GM23338 (cell line): ENCODE data around the gene DSG2. TPM values are rescaled to one million over a fixed set of nuclear protein-coding genes. Genes with fewer than 3 reads are reported as not detected.

Source experiments
- ATAC-seq: fragments of 200-7000 bp; cut with Tn5 transposase; 3 replicates; pipeline ENCODE4 v1.9.1; 2020
- DNase-seq: peaks from one replicate; pipeline ENCODE4 v3.0.0-alpha.2; 2015; ENCODE audit warnings: low spot score
- H2AFZ ChIP-seq: fragments of 200-600 bp; sonication (generic); 2 replicates; pipeline ENCODE4 v1.8.0; 2016; ENCODE audit warnings: antibody characterized with exemption, mild to moderate bottlenecking, moderate library complexity
- H3F3A ChIP-seq: fragments of 200-600 bp; sonication (generic); replicated peaks from 2 replicates; pipeline ENCODE4 v1.8.0; 2017; ENCODE audit warnings: antibody characterized with exemption, mixed run types, low read depth
- H3K27ac ChIP-seq: fragments of 200-600 bp; sonication (generic); 2 replicates; pipeline ENCODE4 v1.6.1; 2016; ENCODE audit warnings: low read depth
- H3K27me3 ChIP-seq: fragments of 200-600 bp; sonication (generic); 2 replicates; pipeline ENCODE4 v1.8.0; 2016; ENCODE audit warnings: mild to moderate bottlenecking, mixed run types, moderate library complexity; ENCODE audit not compliant: insufficient read depth
- H3K36me3 ChIP-seq: fragments of 200-600 bp; sonication (generic); 2 replicates; pipeline ENCODE4 v1.8.0; 2016; ENCODE audit warnings: mild to moderate bottlenecking; ENCODE audit not compliant: insufficient read depth
- H3K4me1 ChIP-seq: fragments of 200-600 bp; sonication (generic); 2 replicates; pipeline ENCODE4 v1.8.0; 2016; ENCODE audit warnings: mild to moderate bottlenecking, moderate library complexity; ENCODE audit not compliant: insufficient read depth
- H3K4me2 ChIP-seq: fragments of 200-600 bp; sonication (generic); 2 replicates; pipeline ENCODE4 v1.7.1; 2017; ENCODE audit warnings: mixed run types
- H3K4me3 ChIP-seq: fragments of 200-600 bp; sonication (generic); 2 replicates; pipeline ENCODE4 v1.6.1; 2016; ENCODE audit warnings: mixed run types
- H3K79me2 ChIP-seq: fragments of 200-600 bp; sonication (generic); replicated peaks from 2 replicates; pipeline ENCODE4 v1.8.0; 2017; ENCODE audit warnings: mild to moderate bottlenecking; ENCODE audit not compliant: insufficient read depth
- H3K9me2 ChIP-seq: fragments of 200-600 bp; sonication (generic); 2 replicates; pipeline ENCODE4 v1.8.0; 2017; ENCODE audit not compliant: insufficient read depth
- H4K20me1 ChIP-seq: fragments of 200-600 bp; sonication (generic); replicated peaks from 2 replicates; pipeline ENCODE4 v1.8.0; 2017; ENCODE audit warnings: mild to moderate bottlenecking; ENCODE audit not compliant: insufficient read depth
- H3K27ac Mint-ChIP-seq: 2 replicates; pipeline ENCODE4 v1.8.0; 2020; ENCODE audit warnings: inconsistent platforms, mild to moderate bottlenecking, moderate library complexity, mixed read lengths
- H3K27me3 Mint-ChIP-seq: 3 replicates; pipeline ENCODE4 v1.8.0; 2022; ENCODE audit warnings: low read depth, mild to moderate bottlenecking, moderate library complexity, mixed read lengths, inconsistent platforms; ENCODE audit not compliant: insufficient read depth, poor library complexity
- H3K36me3 Mint-ChIP-seq: 3 replicates; pipeline ENCODE4 v1.8.0; 2021; ENCODE audit warnings: low read depth, mild to moderate bottlenecking, inconsistent platforms, moderate library complexity, mixed read lengths
- H3K4me1 Mint-ChIP-seq: 3 replicates; pipeline ENCODE4 v1.8.0; 2020; ENCODE audit warnings: mild to moderate bottlenecking, inconsistent platforms, mixed read lengths
- H3K4me3 Mint-ChIP-seq: 3 replicates; pipeline ENCODE4 v1.8.0; 2021; ENCODE audit warnings: moderate library complexity, mild to moderate bottlenecking, inconsistent platforms, mixed read lengths
- H3K9me3 Mint-ChIP-seq: 3 replicates; pipeline ENCODE4 v1.8.0; 2020; ENCODE audit warnings: moderate library complexity, mild to moderate bottlenecking, inconsistent platforms, mixed read lengths
- CREB1 ChIP-seq: fragments of 250-450 bp; sonication (Bioruptor Pico); IDR thresholded peaks from 2 replicates; pipeline ENCODE4 v1.5.0; 2020; ENCODE audit warnings: low read depth, mild to moderate bottlenecking, moderate library complexity
- CTCF ChIP-seq, 2 experiments: fragments of 200-600 bp in 1 of 2; sonication (generic) in 1 of 2; conservative IDR thresholded peaks; 2 replicates each; pipeline versions ENCODE4 v1.5.1 to v1.6.1; 2016 to 2017; ENCODE audit warnings: antibody characterized with exemption in 2 of 2, low read depth in 2 of 2, mild to moderate bottlenecking in 2 of 2, moderate library complexity in 1 of 2
- EZH2 ChIP-seq: fragments of 200-600 bp; sonication (generic); IDR thresholded peaks from one replicate; pipeline ENCODE4 v1.8.0; 2017; ENCODE audit warnings: antibody characterized with exemption, mild to moderate bottlenecking, low read depth; ENCODE audit not compliant: unreplicated experiment
- EZH2phosphoT487 ChIP-seq: fragments of 200-600 bp; sonication (generic); IDR thresholded peaks from one replicate; pipeline ENCODE4 v1.8.1; 2018; ENCODE audit warnings: antibody characterized with exemption; ENCODE audit not compliant: unreplicated experiment
- JUNB ChIP-seq: IDR thresholded peaks from one replicate; pipeline ENCODE4 v1.6.1; 2016; ENCODE audit warnings: antibody characterized with exemption; ENCODE audit not compliant: unreplicated experiment
- NANOG ChIP-seq: IDR thresholded peaks from 2 replicates; pipeline ENCODE4 v1.6.1; 2016; ENCODE audit warnings: antibody characterized with exemption, borderline replicate concordance
- POLR2AphosphoS5 ChIP-seq: IDR thresholded peaks from 2 replicates; pipeline ENCODE4 v1.6.1; 2016; ENCODE audit warnings: antibody characterized with exemption, low read depth
- REST ChIP-seq: IDR thresholded peaks from one replicate; pipeline ENCODE4 v1.6.1; 2018; ENCODE audit warnings: antibody characterized with exemption; ENCODE audit not compliant: unreplicated experiment
- STAT1 ChIP-seq: IDR thresholded peaks from one replicate; pipeline ENCODE4 v1.6.1; 2016; ENCODE audit warnings: antibody characterized with exemption; ENCODE audit not compliant: unreplicated experiment
- ZNF114 ChIP-seq: fragments of 250-450 bp; sonication (Bioruptor Pico); IDR thresholded peaks from 2 replicates; pipeline ENCODE4 v1.5.0; 2020; ENCODE audit warnings: mild to moderate bottlenecking, moderate library complexity
- ZNF331 ChIP-seq: fragments of 250-450 bp; sonication (Bioruptor Pico); IDR thresholded peaks from 2 replicates; pipeline ENCODE4 v1.5.0; 2020; ENCODE audit warnings: low read depth, mild to moderate bottlenecking, moderate library complexity
- ZNF462 ChIP-seq: fragments of 250-450 bp; sonication (Bioruptor Pico); IDR thresholded peaks from 2 replicates; pipeline ENCODE4 v1.5.0; 2020; ENCODE audit warnings: mild to moderate bottlenecking, moderate library complexity
- polyA plus RNA-seq: library from polyadenylated mRNA; unstranded; fragments of >200 nt; fragmentation: Nextera tagmentation; extraction: Ambion mirVana; gene quantifications from 2 replicates; pipeline ENCODE4 v1.2.1, GENCODE V29; 2016
- total RNA-seq: library from RNA; depleted of rRNA; stranded (reverse); fragments of >200 nt; shearing (Covaris generic); gene quantifications from 2 replicates; pipeline ENCODE4 v1.2.3, GENCODE V29; 2014
- TF ChIP-seq, protein P1 (sequence below): IDR thresholded peaks from 2 replicates; pipeline ENCODE4 v1.6.1; 2016; ENCODE audit warnings: antibody characterized with exemption

DSG2 gene
- total and polyA plus RNA-seq, 2 experiments from 2014 or later = 44.7 to 144 TPM

DNA sequence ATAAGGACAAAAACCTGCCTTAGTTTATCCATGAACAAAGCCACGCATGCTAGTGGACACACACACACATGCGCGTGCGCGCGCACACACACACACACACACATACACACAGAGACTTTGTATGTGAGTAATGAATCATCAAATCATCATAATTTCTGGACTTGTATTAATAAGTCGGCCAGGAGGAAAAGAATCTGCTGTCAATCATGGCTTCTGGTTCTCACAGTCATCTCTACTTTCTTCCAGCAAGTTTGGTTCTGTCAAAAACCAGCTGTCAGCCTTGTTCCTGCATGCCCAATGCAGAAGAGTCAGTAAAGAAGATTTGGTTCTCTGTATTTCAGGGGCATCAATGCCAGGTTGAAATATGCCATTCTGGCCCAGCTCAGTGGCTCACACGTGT lies 92.6 kb downstream of the DSG2 start (continued):
- TF ChIP-seq POLR2AphosphoS5 (no peak), ZNF331 (CRISPR knock-in tag) (no peak), ZNF114 (CRISPR knock-in tag) (no peak), CREB1 (CRISPR knock-in tag) (no peak), STAT1 (no peak), NANOG (no peak), EZH2phosphoT487 (no peak), EZH2 (no peak), REST (no peak)

GRCh38 chr18:31591113-31591512 lies 93.1 kb downstream of the DSG2 start:
- no peak for ATAC-seq
- Histone ChIP-seq H3K9me2 (peaks cover 4% of the 10 kb centered on the region; the same call in 1 of the 2 replicates), H3K4me2 (no peak overlapping the region), H3K79me2 (no peaks in the 10 kb centered on the region), H2AFZ (no peak overlapping the region), H3K27me3 (no peaks in the 10 kb centered on the region), H3K4me3 (no peak overlapping the region), H4K20me1 (no peaks in the 10 kb centered on the region), H3F3A (no peaks in the 10 kb centered on the region), H3K4me1 (no peaks in the 10 kb centered on the region), H3K27ac (no peak overlapping the region), H3K36me3 (no peaks in the 10 kb centered on the region)
- Mint-ChIP-seq H3K27me3 (peaks cover 5% of the 10 kb centered on the region), H3K4me3 (no peak overlapping the region), H3K4me1 (peaks cover 11% of the 10 kb centered on the region; the same call in 2 of the 3 replicates), H3K36me3 (no peaks in the 10 kb centered on the region), H3K27ac (no peak overlapping the region), H3K9me3 (no peaks in the 10 kb centered on the region)
- no peak for DNase-seq
- TF ChIP-seq ZNF331 (CRISPR knock-in tag) (no peak), ZNF114 (CRISPR knock-in tag) (no peak), ZNF462 (CRISPR knock-in tag) (no peak), CREB1 (CRISPR knock-in tag) (no peak), POLR2AphosphoS5 (no peak), CTCF (conservative IDR thresholded peaks at IDR 0.05; ENCODE audit: low read depth in 2 of 2) (no peak), STAT1 (no peak), JUNB (no peak), EZH2phosphoT487 (no peak), EZH2 (no peak)
- TF ChIP-seq, protein P1, sequence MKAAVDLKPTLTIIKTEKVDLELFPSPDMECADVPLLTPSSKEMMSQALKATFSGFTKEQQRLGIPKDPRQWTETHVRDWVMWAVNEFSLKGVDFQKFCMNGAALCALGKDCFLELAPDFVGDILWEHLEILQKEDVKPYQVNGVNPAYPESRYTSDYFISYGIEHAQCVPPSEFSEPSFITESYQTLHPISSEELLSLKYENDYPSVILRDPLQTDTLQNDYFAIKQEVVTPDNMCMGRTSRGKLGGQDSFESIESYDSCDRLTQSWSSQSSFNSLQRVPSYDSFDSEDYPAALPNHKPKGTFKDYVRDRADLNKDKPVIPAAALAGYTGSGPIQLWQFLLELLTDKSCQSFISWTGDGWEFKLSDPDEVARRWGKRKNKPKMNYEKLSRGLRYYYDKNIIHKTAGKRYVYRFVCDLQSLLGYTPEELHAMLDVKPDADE = no peak
